SKM-1 treated with dmso at 0.1 percent for 144 hours (cell line): Measurements from ENCODE around the gene JHY.
A peak's percentile ranks its signal among the peaks of the same experiment; 100 is the strongest.

Experiments used
- DNase-seq: peaks from one replicate; lab custom pipeline; 2025; ENCODE audit not compliant: unreplicated experiment; lab: John Stamatoyannopoulos, UW

The JHY gene

DNA sequence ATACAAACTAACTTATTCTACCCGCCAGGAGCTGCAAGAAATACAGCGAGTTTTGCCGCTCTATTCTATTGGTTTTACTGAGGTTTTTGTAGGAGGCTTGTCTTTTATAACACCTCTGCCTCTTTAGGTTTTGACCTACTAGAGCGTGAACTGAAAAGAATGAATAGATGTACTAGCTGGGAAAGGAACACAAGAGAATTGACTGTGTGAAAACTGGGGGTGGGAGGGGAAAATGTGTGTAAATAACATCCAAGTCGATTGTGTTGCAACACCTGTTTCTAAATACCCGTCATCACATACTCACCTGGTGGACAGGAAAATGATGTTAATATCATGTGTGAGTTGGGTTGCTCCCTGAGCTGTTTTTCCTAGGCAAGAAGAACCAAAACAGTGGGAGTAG is 12.9 kb upstream of the JHY start:
- no peak for DNase-seq

DNA sequence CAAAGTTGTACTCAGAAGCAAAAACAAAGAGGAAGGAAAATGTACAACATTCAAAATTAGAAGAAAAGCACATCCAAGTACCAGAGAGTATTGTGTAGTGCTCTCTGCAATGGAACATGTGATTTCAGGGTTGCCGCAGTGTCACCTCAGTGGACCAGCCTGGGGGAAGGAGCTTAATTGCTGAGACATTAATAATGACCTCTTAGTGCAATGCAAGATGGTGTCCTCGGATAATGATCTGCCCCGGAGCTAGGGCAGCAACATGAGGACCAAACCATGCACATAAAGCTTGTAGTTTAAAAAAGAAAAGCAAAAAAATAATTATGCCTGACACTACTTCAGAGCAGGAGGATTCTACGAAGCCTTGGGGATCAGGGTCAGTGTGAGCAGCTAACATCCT is 11.3 kb upstream of the JHY start:
- no peak for DNase-seq

DNA sequence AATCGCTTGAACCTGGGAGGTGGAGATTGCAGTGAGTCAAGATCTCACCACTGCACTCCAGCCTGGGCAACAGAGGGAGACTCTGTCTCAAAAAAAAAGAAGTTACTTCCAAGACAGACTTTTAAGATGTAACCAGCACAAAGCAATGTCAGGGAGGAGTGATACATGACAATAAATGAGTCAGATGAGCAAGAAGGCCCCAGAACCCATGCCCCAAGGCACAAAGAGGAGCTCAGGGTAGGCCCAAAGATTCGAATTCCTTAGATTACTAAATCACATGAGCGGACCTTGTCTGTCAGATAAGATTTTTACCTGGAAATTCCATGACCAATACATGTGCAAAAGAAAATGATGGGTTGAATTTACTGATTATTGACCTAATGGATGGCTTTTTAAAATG is 10.5 kb upstream of the JHY start:
- DNase-seq = no peak

DNA sequence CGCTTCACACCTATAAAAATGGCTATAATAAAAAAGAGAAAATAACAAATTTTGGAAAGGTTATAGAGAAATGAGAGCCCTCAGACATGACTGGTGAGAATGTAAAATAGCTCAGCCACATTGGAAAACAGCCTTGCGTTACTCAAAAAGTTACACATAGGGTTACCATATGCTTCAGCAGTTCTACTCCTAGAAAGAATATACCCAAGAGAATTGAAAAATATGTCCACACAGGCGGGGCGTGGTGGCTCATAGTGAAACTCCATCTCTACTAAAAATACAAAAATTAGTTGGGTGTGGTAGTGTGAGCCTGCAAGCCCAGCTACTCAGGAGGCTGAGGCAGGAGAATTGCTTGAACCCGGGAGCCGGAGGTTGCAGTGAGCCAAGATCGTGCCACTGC is 7.6 kb upstream of the JHY start:
- DNase-seq = no peak

DNA sequence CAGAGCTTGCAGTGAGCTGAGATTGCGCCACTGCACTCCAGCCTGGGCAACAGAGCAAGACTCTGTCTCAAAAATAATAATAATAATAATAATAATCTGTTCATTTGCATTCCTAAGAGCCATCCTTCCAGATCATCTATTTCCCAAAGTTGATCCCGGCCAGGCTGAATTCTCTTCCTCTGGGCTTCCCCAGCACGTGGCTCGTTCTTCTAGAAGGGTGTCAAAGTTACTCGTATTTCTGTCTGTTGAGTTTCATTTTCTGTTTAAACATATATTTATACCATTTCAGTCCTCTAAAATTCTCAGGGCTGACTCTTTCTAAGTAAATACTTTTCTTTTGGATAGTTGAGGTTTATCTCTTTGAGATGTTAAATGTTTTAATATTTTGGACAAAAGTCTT is 4.8 kb upstream of the JHY start:
- DNase-seq = no peak

DNA sequence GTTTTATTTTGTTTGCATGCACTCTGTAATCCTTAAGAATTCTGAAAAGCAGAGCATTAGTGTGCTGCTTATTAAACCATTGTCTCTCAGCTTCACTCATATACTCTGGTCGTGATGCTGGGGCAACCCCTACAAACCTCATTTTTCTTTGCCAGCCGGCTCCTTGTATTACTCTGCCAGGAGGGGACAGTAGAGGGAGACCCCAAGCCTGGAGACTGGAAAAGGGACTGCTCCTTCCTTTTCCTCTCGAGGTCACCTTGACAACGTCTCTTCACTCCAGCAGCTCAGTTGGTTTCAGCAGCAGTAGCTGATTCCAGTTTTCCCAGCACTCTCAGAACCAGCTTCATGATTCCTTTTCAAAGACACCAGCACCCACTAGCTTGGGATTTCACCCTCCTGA is 2.8 kb upstream of the JHY start:
- no peak for DNase-seq

DNA sequence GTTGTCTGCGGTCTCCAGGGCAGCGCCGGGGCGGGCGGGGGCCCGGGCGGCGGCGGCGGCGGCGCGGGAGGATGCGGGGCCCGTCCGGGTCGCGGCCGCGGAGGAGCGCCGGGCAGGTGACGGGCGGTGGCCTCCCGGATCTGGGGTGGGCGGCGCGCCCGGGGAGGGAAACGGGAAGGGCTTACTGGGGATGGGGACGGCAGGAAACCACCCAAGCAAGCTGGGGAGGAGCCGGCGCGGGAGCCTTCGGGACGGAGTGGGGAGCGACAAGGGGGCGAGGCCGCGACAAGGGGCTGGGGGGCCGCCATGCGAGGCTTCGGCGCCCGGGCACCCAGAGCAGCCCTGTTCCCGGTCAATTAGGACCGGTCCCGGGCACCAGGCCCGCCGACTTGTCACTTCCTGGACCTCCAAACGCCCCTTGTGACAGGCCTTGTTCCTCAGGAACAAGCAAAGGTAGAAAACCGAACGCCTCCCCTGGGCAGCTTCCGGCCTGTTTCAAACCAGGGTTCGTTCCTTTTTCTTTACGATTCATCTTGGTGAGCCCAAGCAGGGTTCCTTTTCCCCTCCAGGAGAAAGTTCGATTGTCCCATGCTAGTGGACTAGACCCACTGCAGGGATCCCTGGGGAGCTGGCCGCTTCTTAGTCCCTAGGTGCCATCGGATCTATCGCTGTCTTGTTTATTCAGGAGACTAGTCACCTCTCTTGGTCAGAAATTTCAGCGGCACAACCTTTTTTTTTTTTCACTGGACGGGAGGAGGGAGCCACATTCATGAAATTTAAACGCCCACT is 492 bp downstream of the JHY start:
- DNase-seq = peak; percentile 68

DNA sequence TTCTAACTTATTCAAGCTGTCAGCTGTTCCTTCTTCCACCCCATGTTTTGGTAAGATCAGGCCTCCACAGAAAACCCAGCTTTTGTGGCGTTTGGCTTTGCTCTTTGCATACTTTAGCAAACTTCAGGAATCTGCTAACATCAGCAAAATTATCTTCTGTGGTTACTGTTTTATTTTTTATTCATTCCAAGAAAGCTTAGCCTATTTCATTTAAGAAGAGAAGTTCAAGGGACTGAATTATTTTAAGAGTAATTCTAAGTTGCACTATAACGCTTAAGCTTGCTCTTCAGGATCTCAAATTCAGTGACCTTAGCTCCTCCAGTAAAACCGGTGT is 1.1 kb downstream of the JHY start:
- DNase-seq = no peak

DNA sequence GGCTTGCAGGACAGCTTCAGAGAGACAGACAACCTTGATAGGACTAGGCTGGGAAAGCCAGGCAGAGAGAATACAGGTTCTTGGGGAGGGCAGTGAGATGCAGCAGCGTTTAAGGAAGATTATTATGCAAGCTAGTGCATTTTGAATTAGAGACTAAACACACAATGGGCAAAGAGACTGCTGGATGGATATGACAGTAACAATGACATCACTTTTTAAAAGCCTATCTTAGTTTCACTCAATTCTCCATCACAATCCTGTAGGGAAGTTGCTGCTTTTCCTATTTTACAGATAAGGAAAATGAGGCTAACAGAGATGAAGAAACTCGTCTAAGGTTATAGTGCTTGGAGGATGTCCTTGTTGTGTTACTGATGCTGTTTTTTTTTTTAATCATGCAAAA is 5.6 kb downstream of the JHY start:
- no peak for DNase-seq

DNA sequence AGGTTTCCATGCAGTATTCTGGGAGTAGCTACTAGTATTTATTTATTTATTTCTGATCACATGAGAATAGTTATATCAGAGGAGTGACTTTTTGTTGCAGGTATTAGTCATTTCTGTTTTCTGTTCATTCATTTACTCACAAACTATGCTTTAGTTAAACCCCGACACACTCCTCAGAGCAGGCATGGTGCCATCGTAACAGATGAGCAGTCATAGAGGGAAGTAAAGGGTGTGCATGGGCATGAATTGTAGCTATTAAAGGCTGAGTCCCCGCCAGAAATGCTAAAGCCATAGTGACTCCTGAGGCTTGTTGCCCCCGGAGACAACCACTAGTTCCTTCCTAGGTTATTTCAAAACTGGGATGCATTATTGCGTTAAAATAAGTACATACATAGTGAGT is 10.6 kb downstream of the JHY start:
- peak; percentile 49 for DNase-seq

DNA sequence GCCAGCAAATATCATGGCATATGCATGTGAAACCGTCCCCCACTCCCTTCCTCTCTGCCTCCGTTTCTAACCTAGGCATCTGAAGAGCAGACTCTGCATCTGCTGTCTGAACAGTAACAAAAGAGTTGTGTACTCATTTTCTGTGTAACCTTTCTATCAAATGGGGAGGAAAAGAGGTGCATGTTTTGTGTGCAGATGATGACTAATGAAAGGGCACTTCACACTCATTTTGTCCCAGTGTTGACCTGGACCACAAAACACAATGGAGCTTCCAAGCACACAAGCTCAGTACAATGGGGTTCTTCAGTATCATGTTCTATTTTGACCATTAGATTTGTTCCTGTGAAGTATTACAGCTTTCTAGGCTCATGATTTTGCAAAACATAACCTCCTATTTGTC is 13.0 kb downstream of the JHY start:
- no peak for DNase-seq

DNA sequence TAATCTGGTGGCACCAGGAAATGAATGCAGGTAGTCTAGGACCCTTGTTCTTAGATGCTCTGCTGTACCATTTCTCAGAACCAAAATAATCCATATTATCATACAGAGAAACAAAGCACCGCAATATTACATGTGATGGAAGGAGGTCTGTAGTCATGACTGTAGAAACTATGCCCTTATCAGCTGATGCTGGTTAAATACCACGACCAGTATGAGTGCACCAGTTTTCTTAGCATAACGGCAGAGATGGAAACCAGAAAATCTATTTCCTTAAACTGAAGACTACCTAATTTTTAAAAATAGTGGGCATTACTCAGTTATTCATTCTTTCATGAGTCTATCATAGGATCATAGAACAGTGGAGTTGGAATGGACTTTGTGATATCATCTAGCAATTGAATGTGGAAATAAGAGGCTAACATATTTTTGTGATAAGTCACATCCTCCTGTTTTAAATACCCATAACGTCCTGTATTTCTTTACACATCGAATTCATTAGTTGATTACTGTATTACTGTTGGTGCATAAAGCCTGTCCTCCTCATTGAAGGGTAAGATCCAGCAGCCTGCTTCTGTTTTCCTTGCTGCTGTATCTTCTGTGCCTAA is 15.1 kb downstream of the JHY start:
- no peak for DNase-seq

DNA sequence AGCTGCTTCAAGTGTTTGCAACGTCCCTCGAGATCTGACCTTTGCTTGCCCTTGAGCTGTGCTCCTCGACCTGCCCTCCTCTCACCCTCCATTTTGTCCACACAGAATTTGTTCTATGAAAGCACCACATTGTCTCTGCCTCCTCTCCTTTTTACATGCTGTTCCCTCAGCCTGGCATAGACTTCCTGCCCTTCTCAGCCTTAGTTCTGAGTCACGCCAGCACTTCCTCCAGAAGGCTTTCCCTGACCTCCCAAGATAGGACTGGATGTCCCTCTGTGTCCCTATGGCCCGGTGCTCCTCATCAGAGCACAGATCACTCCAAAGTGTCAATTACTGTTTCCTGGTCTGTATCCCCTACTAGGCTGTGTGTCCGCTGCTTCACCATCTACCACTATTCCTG is 16.2 kb downstream of the JHY start:
- DNase-seq = no peak

DNA sequence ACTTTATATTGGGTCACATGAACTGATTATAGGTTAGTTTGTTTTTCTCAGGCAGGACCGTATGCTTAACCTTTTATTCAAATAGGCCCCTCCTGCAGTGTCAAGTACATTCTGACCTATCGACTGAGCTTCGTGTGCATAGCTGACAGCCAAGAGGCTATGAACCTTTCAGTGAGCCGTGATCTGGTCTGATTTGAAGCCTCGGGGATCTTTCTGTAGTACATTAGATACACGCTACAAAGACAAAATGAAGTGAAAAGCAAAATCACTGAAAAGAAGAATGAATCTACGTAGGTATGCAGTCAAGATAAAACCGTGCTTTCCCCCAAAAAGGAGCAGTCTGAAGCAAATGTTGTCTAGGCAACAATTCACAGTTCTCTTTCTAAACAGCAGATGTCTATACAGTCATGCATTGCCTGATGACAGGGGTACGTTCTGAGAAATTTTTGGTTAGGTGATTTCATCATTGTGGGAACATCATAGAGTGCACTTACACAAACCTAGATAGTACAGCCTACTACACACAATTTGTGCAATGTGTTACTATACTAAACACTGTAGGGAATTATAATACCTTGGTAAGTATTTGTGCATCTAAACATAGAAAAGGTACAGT is 18.1 kb downstream of the JHY start:
- peak; percentile 5 for DNase-seq

DNA sequence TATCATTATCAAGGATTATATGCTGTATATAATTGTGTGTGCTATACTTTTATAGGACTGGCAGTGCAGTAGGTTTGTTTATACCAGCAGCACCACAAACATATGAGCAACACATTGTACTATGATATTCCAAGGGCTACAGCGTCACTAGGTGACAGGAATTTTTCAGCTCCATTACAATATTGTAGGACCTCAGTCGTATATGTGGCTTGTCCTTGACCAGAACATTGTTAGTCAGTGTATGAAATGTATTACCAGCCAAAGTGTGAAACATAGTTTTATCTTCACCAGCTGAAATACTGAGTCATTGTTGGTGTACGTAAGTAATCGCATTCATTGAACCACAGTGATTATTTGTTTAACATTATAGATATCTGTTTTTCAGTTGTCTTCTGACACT is 20.4 kb downstream of the JHY start:
- DNase-seq = no peak

DNA sequence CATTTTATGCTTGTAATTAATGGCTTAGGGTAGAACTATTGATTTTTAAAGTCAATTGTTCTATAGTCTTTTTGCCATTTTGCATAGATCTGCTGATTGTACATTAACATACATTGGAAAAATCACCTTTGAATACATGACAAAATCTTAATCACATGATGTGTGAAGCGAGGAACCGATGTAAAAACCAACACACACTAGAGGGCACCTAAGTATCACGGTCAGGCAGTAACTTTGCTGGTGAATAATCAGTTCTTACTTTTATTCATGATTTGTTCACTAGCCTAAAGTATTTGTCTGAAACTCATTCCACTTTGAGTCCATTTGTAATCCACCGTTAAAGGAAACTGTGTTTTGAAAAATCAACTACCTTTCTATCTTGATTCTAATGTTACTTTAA is 28.2 kb downstream of the JHY start:
- DNase-seq = no peak

DNA sequence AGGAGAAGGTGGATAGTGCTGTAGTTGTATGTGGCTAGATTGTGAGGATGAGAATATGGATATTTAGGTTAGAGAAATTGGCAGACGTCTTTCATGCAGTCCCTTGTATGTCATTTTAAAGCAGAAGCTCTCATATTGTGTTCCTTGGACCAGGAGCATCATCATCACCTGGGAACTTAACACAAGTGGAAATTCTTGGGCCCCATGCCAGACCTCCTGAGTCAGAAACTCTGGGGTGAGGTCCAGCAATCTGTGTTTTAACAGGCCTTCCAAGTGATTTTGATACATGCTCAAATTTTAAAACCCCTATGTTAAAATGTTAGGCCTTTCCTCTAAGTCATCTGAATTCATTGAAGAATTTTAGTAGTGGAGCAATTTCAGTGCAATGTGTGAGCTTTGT is 34.8 kb downstream of the JHY start:
- DNase-seq = no peak

DNA sequence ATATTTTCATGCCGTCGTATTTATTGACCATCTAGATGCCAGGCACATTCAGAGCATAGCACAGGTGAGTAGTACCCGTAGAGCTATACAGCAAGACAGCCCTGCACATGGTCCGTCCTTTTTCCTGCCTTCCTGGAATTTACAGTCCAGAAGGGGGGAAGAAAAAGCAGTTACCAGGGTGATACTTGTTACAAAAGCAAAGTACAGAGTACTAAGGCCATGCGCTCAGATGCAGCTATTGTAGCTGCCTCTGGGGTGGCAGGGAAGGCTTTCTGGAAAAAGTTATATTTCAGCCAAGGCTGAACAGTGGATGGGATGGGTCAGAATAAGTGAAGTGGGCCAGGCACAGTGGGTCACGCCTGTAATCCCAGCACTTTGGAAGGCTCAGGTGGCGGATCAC is 36.2 kb downstream of the JHY start:
- DNase-seq = no peak

DNA sequence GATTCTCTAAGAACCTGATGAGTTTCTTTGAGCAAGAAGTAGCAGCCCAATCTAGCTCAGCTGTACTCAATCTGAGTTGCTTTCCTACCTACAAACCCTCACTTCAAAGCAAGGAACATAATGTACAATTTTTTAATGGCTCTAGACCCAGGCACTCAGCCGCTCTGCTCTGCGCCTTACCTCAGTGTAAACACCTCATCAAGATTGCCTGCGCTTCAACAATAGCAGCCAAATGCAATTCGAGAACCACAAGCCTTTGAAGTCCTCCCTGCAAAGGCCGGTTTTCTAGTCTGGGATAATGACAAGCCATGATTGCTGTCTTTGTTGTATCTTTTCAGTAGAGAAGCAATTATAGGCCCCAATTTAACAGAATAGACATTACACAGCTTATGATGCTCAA is 38.0 kb downstream of the JHY start:
- DNase-seq = no peak

DNA sequence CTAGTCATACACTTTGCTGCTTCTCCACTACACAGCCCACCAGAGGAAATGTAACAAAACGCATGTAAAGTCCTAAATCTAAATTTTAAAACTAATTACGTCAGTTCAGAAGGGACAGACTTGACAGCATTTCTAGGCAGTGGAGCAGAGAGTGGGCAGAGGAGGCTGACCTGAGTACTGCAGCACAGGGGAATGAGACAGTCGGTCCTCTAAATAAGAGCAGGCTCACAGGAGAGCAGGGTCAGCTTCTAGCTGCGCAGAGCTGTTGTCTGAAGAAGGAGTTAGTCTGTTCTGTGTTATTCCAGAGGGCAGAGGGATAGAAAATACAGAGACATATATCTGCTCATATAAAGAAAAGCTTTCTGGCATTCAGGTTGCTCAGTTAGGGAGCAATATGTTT is 40.3 kb downstream of the JHY start:
- no peak for DNase-seq

DNA sequence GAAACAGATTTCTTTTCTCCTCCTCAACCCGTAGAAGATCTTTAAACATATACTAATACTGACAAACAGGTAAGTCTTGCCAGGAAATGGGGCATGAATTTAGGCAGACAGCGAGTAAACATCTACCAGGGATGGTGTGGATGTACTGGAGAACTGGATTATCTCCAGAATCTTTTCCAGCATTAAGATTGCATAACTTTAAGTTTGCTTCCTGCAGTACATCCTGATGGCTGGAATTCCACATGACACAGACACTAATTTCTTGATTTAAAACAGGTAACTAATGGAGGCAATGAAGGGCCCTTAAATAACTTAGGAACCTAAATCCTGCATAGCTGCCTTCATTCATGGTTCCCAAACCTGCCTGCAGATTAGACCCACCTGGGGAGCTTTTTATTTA is 40.7 kb downstream of the JHY start:
- DNase-seq = no peak

DNA sequence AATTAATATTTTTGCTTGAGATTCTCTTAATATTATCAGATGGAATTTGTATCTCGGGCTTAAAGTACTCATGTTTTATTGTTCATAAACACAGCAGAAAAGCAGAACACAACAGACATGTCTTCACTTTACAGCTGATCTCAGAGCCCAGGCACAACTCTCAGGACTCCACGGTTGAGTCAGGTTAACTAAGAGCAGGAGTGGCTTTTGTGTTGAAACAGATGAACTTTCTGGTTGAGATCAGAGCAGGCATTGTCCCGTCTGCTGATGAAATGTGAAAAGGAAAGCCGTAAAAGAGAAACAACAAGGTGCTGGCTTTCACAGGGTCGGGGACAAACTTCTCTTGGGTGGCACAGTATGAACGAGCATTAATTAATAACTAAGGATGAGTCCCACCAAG is 49.0 kb downstream of the JHY start:
- DNase-seq = no peak

DNA sequence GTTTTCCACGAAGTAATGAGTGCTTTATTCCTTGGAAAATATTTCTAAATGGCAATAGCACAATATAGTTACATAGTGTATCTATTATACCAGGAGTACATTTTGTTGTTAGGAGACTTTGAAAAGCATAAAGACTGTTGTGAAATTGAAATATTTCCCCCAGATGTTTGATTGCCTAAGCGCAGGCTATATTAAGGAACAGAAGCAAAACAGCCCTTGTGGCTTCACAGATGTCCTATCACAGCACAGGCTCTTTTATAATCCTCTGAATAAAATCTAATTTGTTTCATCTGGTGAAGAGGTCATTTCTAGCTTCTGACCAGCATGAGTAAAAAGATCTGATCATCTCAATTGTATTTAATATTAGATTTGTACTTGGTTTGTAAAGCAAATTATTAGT is 50.9 kb downstream of the JHY start:
- DNase-seq = peak; percentile 3
